GM12878 (cell line): ENCODE measurements around the gene KRTAP21-2. TPM values are rescaled to one million over a fixed set of nuclear protein-coding genes. Genes with fewer than 3 reads are reported as not detected.

ENCODE experiments used
- ATAC-seq: fragments of 200-7000 bp; cut with Tn5 transposase; 3 replicates; pipeline ENCODE4 v1.9.1; 2020; ENCODE audit warnings: mild to moderate bottlenecking, moderate library complexity
- BruUV-seq: library from RNA; stranded (reverse); fragments of 400-500 nt; replicated peaks from 2 replicates; lab custom pipeline; 2021; lab: Mats Ljungman, UMichigan
- CTCF ChIA-PET: fragments of 300-600 bp; sonication (Branson Sonifier 250); formaldehyde crosslinking; extraction: SDS; loops from one replicate; lab custom pipeline; 2021; ENCODE audit warnings: inconsistent platforms; lab: Yijun Ruan, JAX
- POLR2A ChIA-PET: fragments of 350-600 bp; formaldehyde crosslinking; extraction: SDS; loops from one replicate; lab custom pipeline; 2021; ENCODE audit warnings: inconsistent platforms; lab: Charles Lee
- RAD21 ChIA-PET: fragments of 300-600 bp; sonication (Branson Sonifier 250); formaldehyde crosslinking; loops from one replicate; lab custom pipeline; 2023; ENCODE audit warnings: antibody characterized with exemption; ENCODE audit not compliant: unreplicated experiment; lab: Charles Lee
- SMC1A ChIA-PET: fragments of 300-600 bp; sonication (Branson Sonifier 250); formaldehyde crosslinking; loops from one replicate; lab custom pipeline; 2023; ENCODE audit not compliant: unreplicated experiment, uncharacterized antibody; lab: Charles Lee
- DNase-seq: peaks from one replicate; pipeline ENCODE4 v3.0.0-alpha.2; 2011; ENCODE audit warnings: low read depth, low spot score
- FAIRE-seq: peaks from 3 replicates; lab custom pipeline; 2011; peaks lifted over from hg19 to GRCh38; lab: Jason Lieb, UNC
- H2AFZ ChIP-seq: 2 replicates; pipeline ENCODE4 v1.6.0; 2011; ENCODE audit warnings: low read depth, low read length, control low read depth; ENCODE audit not compliant: control insufficient read depth
- H3K27ac ChIP-seq: 2 replicates; pipeline ENCODE4 v1.5.1; 2011; ENCODE audit warnings: control low read depth; ENCODE audit not compliant: control insufficient read depth, insufficient read depth
- H3K27me3 ChIP-seq, 2 experiments: replicated peaks in 1 of 2; 2 replicates each; pipeline versions ENCODE4 v1.6.0 to v1.6.1; 2011; ENCODE audit warnings: low read length in 1 of 2; ENCODE audit not compliant: control insufficient read depth in 2 of 2, insufficient read depth in 2 of 2
- H3K36me3 ChIP-seq, 2 experiments: 2 replicates each; pipeline ENCODE4 v1.5.1; 2011; ENCODE audit warnings: low read length in 1 of 2; ENCODE audit not compliant: control insufficient read depth in 2 of 2, insufficient read depth in 2 of 2
- H3K4me1 ChIP-seq: 2 replicates; pipeline ENCODE4 v1.6.1; 2011; ENCODE audit warnings: mild to moderate bottlenecking, low read length, moderate library complexity, mixed read lengths; ENCODE audit not compliant: control insufficient read depth, insufficient read depth
- H3K4me2 ChIP-seq: 2 replicates; pipeline ENCODE4 v1.6.0; 2011; ENCODE audit warnings: control low read depth; ENCODE audit not compliant: control insufficient read depth, insufficient read depth
- H3K4me3 ChIP-seq: fragments of 200-600 bp; sonication (generic); 2 replicates; pipeline ENCODE4 v1.5.1; 2016
- H3K79me2 ChIP-seq: 2 replicates; pipeline ENCODE4 v1.6.0; 2011; ENCODE audit warnings: low read length; ENCODE audit not compliant: control insufficient read depth, insufficient read depth
- H3K9ac ChIP-seq: 2 replicates; pipeline ENCODE4 v1.8.0; 2011; ENCODE audit warnings: low read length, control low read depth, mixed read lengths; ENCODE audit not compliant: control insufficient read depth, insufficient read depth
- H3K9me3 ChIP-seq: replicated peaks from 3 replicates; pipeline ENCODE4 v1.5.1; 2011; ENCODE audit warnings: mild to moderate bottlenecking, low read length; ENCODE audit not compliant: control insufficient read depth, insufficient read depth
- H4K20me1 ChIP-seq: 2 replicates; pipeline ENCODE4 v1.6.0; 2011; ENCODE audit not compliant: control insufficient read depth, insufficient read depth
- E2F8 ChIP-seq: fragments of 450-650 bp; IDR thresholded peaks from 2 replicates; pipeline ENCODE4 v1.6.1; 2018; ENCODE audit warnings: mild to moderate bottlenecking, low read depth, moderate library complexity; ENCODE audit not compliant: partially characterized antibody
- ESRRA ChIP-seq: IDR thresholded peaks from 2 replicates; pipeline ENCODE4 v1.6.1; 2012; ENCODE audit warnings: mild to moderate bottlenecking, low read length, improper control_type of control experiment
- IRF4 ChIP-seq: IDR thresholded peaks from 2 replicates; pipeline ENCODE4 v1.6.1; 2011; ENCODE audit warnings: low read depth, low read length
- JUND ChIP-seq: IDR thresholded peaks from 2 replicates; pipeline ENCODE4 v1.6.1; 2012; ENCODE audit warnings: low read depth, mild to moderate bottlenecking, low read length, improper control_type of control experiment, moderate library complexity
- MTA2 ChIP-seq: fragments of 450-650 bp; IDR thresholded peaks from 2 replicates; pipeline ENCODE4 v1.6.1; 2016; ENCODE audit warnings: low read depth, mild to moderate bottlenecking, moderate library complexity
- NR2C2 ChIP-seq: IDR thresholded peaks from 2 replicates; pipeline ENCODE4 v1.6.1; 2011; ENCODE audit warnings: borderline replicate concordance, low read depth; ENCODE audit not compliant: control insufficient read depth, insufficient read length
- PML ChIP-seq: IDR thresholded peaks from 2 replicates; pipeline ENCODE4 v1.6.1; 2012; ENCODE audit warnings: low read length, inconsistent platforms
- SMC3 ChIP-seq: IDR thresholded peaks from 2 replicates; pipeline ENCODE4 v1.6.1; 2011; ENCODE audit warnings: low read length, improper control_type of control experiment, borderline replicate concordance
- WGBS: methylation state at CpG from one replicate; pipeline ENCODE4 v1.1.6; 2016; ENCODE audit warnings: low lambda C conversion rate; ENCODE audit not compliant: insufficient replicate concordance, insufficient coverage; ENCODE audit errors: missing lambda C conversion rate; 5-methylcytosine and 5-hydroxymethylcytosine counted together
- in situ Hi-C: fragments of 300-500 bp; cut with MboI; formaldehyde crosslinking; loops from 9 replicates; pipeline ENCODE4 v1.14.3; 2018; ENCODE audit warnings: mixed read lengths
- intact Hi-C: fragments of 100-400 bp; cut with micrococcal nuclease; formaldehyde crosslinking; loops from one replicate; pipeline ENCODE4 v1.14.2; 2022; ENCODE audit not compliant: unreplicated experiment
- polyA plus RNA-seq, 11 experiments: library from polyadenylated mRNA; depleted of rRNA in 4 of 11; unstranded in 6 of 11; stranded (reverse) in 5 of 11; fragments of >200 nt; fragmentation: Nextera tagmentation in 4 of 11; fragmentation: Illumina TruSeq in 1 of 11; extraction: Ambion mirVana in 4 of 11; extraction: Trizol in 1 of 11; gene quantifications; 1 replicate in 1 of 11; 2 replicates in 10 of 11; pipeline versions ENCODE4 v1.2.1 to v1.2.3, GENCODE V29; 2011 to 2016; ENCODE audit warnings: inconsistent platforms in 2 of 11, missing spikeins in 2 of 11, low read depth in 1 of 11
- total RNA-seq, 4 experiments: library from RNA; depleted of rRNA in 3 of 4; stranded (reverse); fragments of >200 nt in 3 of 4; fragmentation: Illumina TruSeq in 1 of 4; extraction: Trizol in 1 of 4; gene quantifications; 2 replicates each; pipeline versions ENCODE4 v1.2.1 to v1.2.3, GENCODE V29; 2013 to 2021
- TF ChIP-seq, protein P1 (sequence below): fragments of 150-350 bp; IDR thresholded peaks from 2 replicates; pipeline ENCODE4 v1.6.1; 2014; ENCODE audit warnings: mild to moderate bottlenecking, low read depth, low read length

The KRTAP21-2 gene
- total and polyA plus RNA-seq, 10 of the 15 experiments (the other 5 are each of a cell fraction or from before 2014, with no cell fraction given), result not detected

- TF ChIP-seq ESRRA (no peak), MTA2 (no peak), SMC3 (no peak), E2F8 (no peak)
- TF ChIP-seq, protein P1, sequence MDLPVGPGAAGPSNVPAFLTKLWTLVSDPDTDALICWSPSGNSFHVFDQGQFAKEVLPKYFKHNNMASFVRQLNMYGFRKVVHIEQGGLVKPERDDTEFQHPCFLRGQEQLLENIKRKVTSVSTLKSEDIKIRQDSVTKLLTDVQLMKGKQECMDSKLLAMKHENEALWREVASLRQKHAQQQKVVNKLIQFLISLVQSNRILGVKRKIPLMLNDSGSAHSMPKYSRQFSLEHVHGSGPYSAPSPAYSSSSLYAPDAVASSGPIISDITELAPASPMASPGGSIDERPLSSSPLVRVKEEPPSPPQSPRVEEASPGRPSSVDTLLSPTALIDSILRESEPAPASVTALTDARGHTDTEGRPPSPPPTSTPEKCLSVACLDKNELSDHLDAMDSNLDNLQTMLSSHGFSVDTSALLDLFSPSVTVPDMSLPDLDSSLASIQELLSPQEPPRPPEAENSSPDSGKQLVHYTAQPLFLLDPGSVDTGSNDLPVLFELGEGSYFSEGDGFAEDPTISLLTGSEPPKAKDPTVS, result no peak
These were observed 32.1 kb downstream of the KRTAP21-2 start (continued) for GRCh38 chr21:30714946-30715345.

GRCh38 chr21:30714456-30714855, 32.6 kb downstream of the KRTAP21-2 start:
- ATAC-seq, result no peak
- ChIA-PET POLR2A (no interaction called here), SMC1A (no interaction called here), CTCF (no interaction called here), RAD21 (no interaction called here)
- Histone ChIP-seq H4K20me1 (no peaks in the 10 kb centered on the region), H2AFZ (no peak overlapping the region), H3K27ac (no peak overlapping the region), H3K27me3 (no peaks in the 10 kb centered on the region), H3K4me1 (no peaks in the 10 kb centered on the region), H3K79me2 (no peaks in the 10 kb centered on the region), H3K4me3 (no peak overlapping the region), H3K36me3 (no peaks in the 10 kb centered on the region), H3K9ac (no peak overlapping the region), H3K9me3 (no peaks in the 10 kb centered on the region), H3K4me2 (no peak overlapping the region)
- no peak for FAIRE-seq
- intact Hi-C loops (no loop called here), in situ Hi-C loops (no loop called here)
- WGBS, result 17% methylated on average over 3 of the region's 3 CpGs
- TF ChIP-seq NR2C2 (no peak), PML (no peak), JUND (no peak), IRF4 (no peak)
- no TSS peak for BruUV-seq
- no peak for DNase-seq
